LNCaP clone FGC (cell line): ENCODE data around the gene PAPPA.

Source experiments
- DNase-seq: peaks from one replicate; pipeline ENCODE4 v3.0.0-alpha.2; 2011; ENCODE audit warnings: low read depth
- H3K4me3 ChIP-seq: 2 replicates; pipeline ENCODE4 v1.5.1; 2011; ENCODE audit warnings: mild to moderate bottlenecking, low read depth, low read length, control low read depth
- TF ChIP-seq, protein P1 (sequence below): IDR thresholded peaks from 2 replicates; pipeline ENCODE4 v1.5.1; 2012; ENCODE audit warnings: mild to moderate bottlenecking; ENCODE audit not compliant: control insufficient read depth, insufficient read depth; ENCODE audit errors: extremely low read depth

Gene PAPPA

DNA sequence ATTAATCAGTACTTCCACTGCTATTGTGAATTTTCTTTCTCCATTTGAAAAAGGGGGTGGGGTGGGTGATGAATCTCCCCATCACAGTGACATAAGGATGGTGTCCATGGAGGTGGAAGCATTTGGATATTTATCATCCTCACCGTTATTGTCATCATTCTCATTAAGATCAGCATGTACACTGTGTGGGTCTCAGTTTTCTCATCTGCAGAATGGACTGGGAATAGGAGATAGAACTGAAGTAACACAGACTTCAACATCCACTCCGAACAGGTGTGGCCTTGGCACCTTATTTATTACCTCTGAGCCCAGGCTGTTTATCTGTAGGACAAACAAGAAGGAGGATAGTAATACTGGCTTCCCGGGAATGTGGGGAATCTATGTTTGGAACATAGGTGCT is 165.9 kb downstream of the PAPPA start:
- TF ChIP-seq, protein P1, sequence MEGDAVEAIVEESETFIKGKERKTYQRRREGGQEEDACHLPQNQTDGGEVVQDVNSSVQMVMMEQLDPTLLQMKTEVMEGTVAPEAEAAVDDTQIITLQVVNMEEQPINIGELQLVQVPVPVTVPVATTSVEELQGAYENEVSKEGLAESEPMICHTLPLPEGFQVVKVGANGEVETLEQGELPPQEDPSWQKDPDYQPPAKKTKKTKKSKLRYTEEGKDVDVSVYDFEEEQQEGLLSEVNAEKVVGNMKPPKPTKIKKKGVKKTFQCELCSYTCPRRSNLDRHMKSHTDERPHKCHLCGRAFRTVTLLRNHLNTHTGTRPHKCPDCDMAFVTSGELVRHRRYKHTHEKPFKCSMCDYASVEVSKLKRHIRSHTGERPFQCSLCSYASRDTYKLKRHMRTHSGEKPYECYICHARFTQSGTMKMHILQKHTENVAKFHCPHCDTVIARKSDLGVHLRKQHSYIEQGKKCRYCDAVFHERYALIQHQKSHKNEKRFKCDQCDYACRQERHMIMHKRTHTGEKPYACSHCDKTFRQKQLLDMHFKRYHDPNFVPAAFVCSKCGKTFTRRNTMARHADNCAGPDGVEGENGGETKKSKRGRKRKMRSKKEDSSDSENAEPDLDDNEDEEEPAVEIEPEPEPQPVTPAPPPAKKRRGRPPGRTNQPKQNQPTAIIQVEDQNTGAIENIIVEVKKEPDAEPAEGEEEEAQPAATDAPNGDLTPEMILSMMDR = no peak
- DNase-seq = no peak
- H3K4me3 ChIP-seq = no peak overlapping the region

DNA sequence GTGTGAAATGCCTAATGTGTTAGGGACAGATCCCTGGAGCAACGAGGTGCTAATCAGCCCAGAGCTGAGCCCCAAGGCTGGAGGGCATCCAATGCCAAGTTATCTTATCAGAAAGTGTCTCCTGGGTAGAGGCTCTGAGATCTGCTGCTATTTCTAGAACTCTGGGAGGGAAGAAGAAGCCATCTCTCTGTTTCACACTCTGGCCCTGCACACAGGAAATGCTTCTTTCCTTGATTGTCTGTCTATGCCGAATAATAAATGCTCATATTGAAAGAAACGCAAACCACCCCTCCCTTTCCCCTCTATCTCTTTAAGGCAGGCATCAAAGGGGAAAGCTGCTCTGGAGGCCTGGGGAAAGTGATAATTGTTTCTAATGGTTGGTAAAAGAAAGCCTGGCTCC is 166.7 kb downstream of the PAPPA start:
- TF ChIP-seq, protein P1 = no peak
- no peak overlapping the region for H3K4me3 ChIP-seq
- DNase-seq = no peak

DNA sequence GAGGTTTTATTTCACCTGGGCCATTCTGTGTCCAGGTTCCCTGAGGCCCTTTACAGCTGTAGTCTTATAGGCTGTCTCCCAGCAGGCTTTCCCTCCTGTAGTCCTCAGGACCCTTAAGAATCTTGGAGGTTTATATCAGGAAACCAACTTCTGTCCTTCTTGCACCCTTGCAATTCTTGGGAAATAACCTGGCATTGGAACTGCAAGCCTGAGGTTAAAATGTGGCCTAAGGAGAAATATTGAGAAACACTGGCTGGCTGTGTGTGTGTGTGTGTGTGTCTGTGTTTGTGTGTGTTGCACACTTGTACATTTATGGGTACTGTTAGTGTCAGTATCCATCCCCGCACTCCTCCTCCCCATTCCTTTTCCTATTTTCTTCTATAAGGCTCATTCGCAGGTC is 168.9 kb downstream of the PAPPA start:
- no peak overlapping the region for H3K4me3 ChIP-seq
- TF ChIP-seq, protein P1 = no peak
- no peak for DNase-seq

DNA sequence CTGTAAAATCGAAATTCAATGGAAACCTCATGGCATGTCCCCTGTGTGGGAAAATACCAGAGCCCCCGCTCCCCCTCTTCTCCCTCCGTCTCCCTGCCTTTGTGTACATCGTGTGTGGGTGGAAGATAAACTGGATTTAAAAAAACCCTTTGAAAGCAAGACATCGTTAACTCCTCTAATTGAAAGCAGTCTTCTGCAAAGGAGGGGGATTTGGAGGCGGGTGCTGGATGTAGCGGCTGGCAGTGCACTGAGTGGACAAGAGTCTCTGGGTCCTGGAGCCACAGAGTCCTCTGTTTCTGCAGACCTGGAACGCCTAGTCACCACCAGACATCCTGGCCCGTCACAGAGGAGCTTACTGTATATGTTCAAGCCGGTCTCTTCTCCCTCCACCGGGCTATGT is 169.4 kb downstream of the PAPPA start:
- TF ChIP-seq, protein P1 = no peak
- DNase-seq = no peak
- no peak overlapping the region for H3K4me3 ChIP-seq

DNA sequence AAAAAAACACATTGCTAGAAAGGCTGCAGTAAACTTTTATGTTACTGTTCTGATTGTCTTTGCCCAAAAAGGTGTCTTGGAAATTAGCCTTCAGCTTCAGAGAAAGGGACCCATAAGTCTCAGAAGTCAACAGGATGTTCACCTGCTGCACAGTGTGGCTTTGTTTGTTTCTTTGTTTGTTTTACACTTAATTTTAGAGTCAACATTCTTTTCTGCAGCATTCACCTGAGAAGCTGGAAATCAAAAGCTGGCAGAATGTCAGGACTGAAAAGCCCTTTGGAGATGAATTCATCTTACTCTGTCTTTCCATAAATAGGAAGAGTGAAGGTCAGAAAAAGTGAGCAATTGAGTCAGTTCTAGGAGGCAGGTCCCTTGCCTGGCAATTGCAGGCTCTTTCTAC is 170.0 kb downstream of the PAPPA start:
- H3K4me3 ChIP-seq = no peak overlapping the region
- peak; percentile 11 for DNase-seq
- TF ChIP-seq, protein P1 = no peak

DNA sequence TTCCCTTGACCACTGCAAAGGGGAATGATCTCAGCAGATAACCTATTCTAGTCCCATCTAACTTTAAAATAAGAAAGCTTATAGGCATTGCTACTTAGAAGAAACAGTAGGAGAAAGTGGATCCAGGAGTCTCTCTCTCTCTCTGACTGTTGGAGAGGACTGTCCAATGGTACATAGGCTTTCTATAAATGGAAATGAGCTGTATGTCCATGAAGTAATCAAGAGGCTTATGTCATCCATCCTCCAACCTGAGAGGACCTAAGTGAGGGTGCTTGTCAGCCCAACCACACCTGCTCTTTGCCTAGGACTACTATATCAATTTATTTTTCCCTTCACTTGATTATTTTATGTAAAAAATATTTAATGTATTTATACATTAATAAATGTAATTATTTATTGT is 172.3 kb downstream of the PAPPA start:
- no peak overlapping the region for H3K4me3 ChIP-seq
- no peak for DNase-seq
- TF ChIP-seq, protein P1 = no peak

DNA sequence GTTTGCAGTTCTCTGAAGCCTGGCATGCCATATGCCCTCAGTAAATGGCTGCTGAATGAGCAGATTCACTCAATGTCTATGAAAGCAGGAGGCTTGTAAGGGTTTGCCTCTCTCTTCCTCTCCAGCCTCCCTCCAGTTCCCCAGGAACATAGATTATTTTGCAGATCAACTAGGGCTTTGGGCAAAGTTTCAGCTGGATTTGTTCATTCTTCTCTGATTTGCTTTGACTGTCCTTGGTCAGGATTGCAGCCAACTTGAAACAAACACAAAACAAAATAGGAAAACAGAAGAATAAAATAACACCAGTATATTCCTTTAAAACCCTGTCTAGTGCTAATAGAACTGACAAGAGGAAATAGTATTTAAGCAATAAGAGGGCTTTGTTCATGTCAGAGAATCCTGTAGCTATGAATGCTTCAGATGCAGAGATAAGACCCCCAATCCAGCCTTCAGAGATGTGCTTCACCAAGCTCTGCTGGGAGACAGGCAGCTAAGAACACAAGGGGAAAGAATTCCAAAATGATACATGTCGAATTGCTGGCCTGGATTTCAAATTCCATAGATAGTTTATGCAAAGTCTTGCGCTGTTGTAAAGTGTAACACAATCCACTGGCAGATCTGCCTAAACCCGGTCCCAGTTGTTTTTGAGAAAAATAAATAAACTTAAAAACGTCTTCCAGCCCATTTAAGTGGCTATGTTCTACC is 174.3 kb downstream of the PAPPA start:
- no peak overlapping the region for H3K4me3 ChIP-seq
- DNase-seq = no peak
- TF ChIP-seq, protein P1 = no peak
